ENCODE measurements around the gene THRSP. TPM values are rescaled to one million over a fixed set of nuclear protein-coding genes. Genes with fewer than 3 reads are reported as not detected.
"Not testable (repeated sequence)": the region's sequence is repeated elsewhere in the genome, so short reads cannot be mapped to it uniquely, and the experiment has no call there.

Gene THRSP
- total and polyA plus RNA-seq, 4 donors = 30.9 to 90.1 (median 51.1) TPM; not detected in 1

GRCh38 chr11:78040691-78041379, 22.8 kb upstream of the THRSP start:
- no peak overlapping the region for H3K27ac ChIP-seq (ENCODE audit: low read depth in 1 of 2, low read length in 2 of 2)
- TF ChIP-seq, protein P1, sequence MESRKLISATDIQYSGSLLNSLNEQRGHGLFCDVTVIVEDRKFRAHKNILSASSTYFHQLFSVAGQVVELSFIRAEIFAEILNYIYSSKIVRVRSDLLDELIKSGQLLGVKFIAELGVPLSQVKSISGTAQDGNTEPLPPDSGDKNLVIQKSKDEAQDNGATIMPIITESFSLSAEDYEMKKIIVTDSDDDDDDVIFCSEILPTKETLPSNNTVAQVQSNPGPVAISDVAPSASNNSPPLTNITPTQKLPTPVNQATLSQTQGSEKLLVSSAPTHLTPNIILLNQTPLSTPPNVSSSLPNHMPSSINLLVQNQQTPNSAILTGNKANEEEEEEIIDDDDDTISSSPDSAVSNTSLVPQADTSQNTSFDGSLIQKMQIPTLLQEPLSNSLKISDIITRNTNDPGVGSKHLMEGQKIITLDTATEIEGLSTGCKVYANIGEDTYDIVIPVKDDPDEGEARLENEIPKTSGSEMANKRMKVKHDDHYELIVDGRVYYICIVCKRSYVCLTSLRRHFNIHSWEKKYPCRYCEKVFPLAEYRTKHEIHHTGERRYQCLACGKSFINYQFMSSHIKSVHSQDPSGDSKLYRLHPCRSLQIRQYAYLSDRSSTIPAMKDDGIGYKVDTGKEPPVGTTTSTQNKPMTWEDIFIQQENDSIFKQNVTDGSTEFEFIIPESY (IDR thresholded peaks at IDR 0.05) = no peak
- no peak for TF ChIP-seq REST (IDR thresholded peaks at IDR 0.05)
- no peak for TF ChIP-seq NR2F2 (IDR thresholded peaks at IDR 0.05)
- no peak for TF ChIP-seq FOXA1 (IDR thresholded peaks at IDR 0.05)
- no peak for TF ChIP-seq FOXA2 (IDR thresholded peaks at IDR 0.05)
- TF ChIP-seq ATF3 (IDR thresholded peaks at IDR 0.05) = no peak
- TF ChIP-seq HNF4A (conservative IDR thresholded peaks at IDR 0.05) = no peak
- no peak for TF ChIP-seq RAD21 (IDR thresholded peaks at IDR 0.05)
- TF ChIP-seq SP1 (IDR thresholded peaks at IDR 0.05) = no peak
- no peak for TF ChIP-seq MAX (IDR thresholded peaks at IDR 0.05)
- no peak for TF ChIP-seq RXRA (IDR thresholded peaks at IDR 0.05)
- no peak for TF ChIP-seq YY1 (IDR thresholded peaks at IDR 0.05)
- TF ChIP-seq TAF1 (conservative IDR thresholded peaks at IDR 0.05) = no peak
- no peaks in the 10 kb centered on the region for H3K27me3 ChIP-seq (ENCODE audit: control insufficient read depth in 4 of 4, insufficient read depth in 4 of 4, low read length in 3 of 4)
- H3K9ac ChIP-seq (ENCODE audit: low read depth in 1 of 2, low read length in 2 of 2) = no peak overlapping the region
- H3K4me3 ChIP-seq (ENCODE audit: low read depth in 1 of 3, low read length in 3 of 3) = no peak overlapping the region
- peaks cover 19 to 49% (median 34%) of the 10 kb centered on the region in 4 donors for H3K4me1 ChIP-seq (ENCODE audit: control insufficient read depth in 4 of 4, insufficient read depth in 4 of 4, low read length in 3 of 4)
- no peaks in the 10 kb centered on the region for H3K36me3 ChIP-seq (ENCODE audit: control insufficient read depth in 4 of 4, insufficient read depth in 3 of 4, low read depth in 1 of 4, low read length in 3 of 4)
- WGBS = 93% methylated on average over 15 of the region's 15 CpGs
- H3K9me3 ChIP-seq (ENCODE audit: control insufficient read depth in 4 of 4, low read length in 3 of 4) = no peaks in the 10 kb centered on the region
- DNase-seq (ENCODE audit: low spot score) = no peak

- H3K4me1 ChIP-seq (ENCODE audit: control insufficient read depth in 4 of 4, insufficient read depth in 4 of 4, low read length in 3 of 4) = peaks cover 19 to 53% (median 36%) of the 10 kb centered on the region in 4 donors
- H3K27me3 ChIP-seq (ENCODE audit: control insufficient read depth in 4 of 4, insufficient read depth in 4 of 4, low read length in 3 of 4); H3K36me3 ChIP-seq (ENCODE audit: control insufficient read depth in 4 of 4, insufficient read depth in 3 of 4, low read depth in 1 of 4, low read length in 3 of 4); H3K9me3 ChIP-seq (ENCODE audit: control insufficient read depth in 4 of 4, low read length in 3 of 4); H3K9ac ChIP-seq (ENCODE audit: low read depth in 1 of 2, low read length in 2 of 2); DNase-seq (ENCODE audit: low spot score); H3K27ac ChIP-seq (ENCODE audit: low read depth in 1 of 2, low read length in 2 of 2); H3K4me3 ChIP-seq (ENCODE audit: low read depth in 1 of 3, low read length in 3 of 3): not testable (repeated sequence)
- WGBS = 96% methylated on average over 8 of the region's 8 CpGs
Observed at GRCh38 chr11:78041380-78041719, 22.3 kb upstream of the THRSP start.
